A549 (cell line): ENCODE results near the gene LRRC70. TPM values are rescaled to one million over a fixed set of nuclear protein-coding genes. Genes with fewer than 3 reads are reported as not detected.

Experiments
- ATAC-seq, 2 experiments: fragments of 200-7000 bp in 1 of 2; fragments of >200 bp in 1 of 2; cut with Nextera tagmentation in 1 of 2; cut with Tn5 transposase in 1 of 2; 3 replicates each; pipeline versions ENCODE4 v1.8.0 to v1.9.1; 2018 to 2020; ENCODE audit warnings: mild to moderate bottlenecking in 1 of 2, moderate library complexity in 1 of 2
- CTCF ChIA-PET: fragments of 300-600 bp; sonication (Branson Sonifier 250); formaldehyde crosslinking; extraction: SDS; loops from one replicate; lab custom pipeline; 2021; ENCODE audit warnings: antibody characterized with exemption, inconsistent platforms; lab: Yijun Ruan, JAX
- POLR2A ChIA-PET: fragments of 350-600 bp; formaldehyde crosslinking; extraction: SDS; loops from one replicate; lab custom pipeline; 2021; ENCODE audit warnings: antibody characterized with exemption, inconsistent platforms; lab: Yijun Ruan, JAX
- DNase-seq, 2 experiments: peaks; one replicate each; pipeline versions ENCODE4 v3.0.0 to v3.0.0-alpha.2; 2011 to 2016; ENCODE audit warnings: low read depth in 1 of 2, low spot score in 1 of 2
- FAIRE-seq: peaks from 2 replicates; lab custom pipeline; 2011; peaks lifted over from hg19 to GRCh38; lab: Jason Lieb, UNC
- H3K27ac ChIP-seq, 2 experiments: fragments of >200 bp; sonication (Bioruptor Twin); formaldehyde crosslinking; 3 replicates each; pipeline ENCODE4 v1.5.1; 2016 to 2017
- H3K4me1 ChIP-seq: fragments of >200 bp; sonication (Bioruptor Twin); formaldehyde crosslinking; 3 replicates; pipeline ENCODE4 v1.6.1; 2016
- H3K4me2 ChIP-seq: fragments of >200 bp; sonication (Bioruptor Twin); formaldehyde crosslinking; 3 replicates; pipeline ENCODE4 v1.6.1; 2016
- H3K4me3 ChIP-seq: fragments of >200 bp; sonication (Bioruptor Twin); formaldehyde crosslinking; 3 replicates; pipeline ENCODE4 v1.5.1; 2016
- H3K9me3 ChIP-seq: fragments of >200 bp; sonication (Bioruptor Twin); formaldehyde crosslinking; 3 replicates; pipeline ENCODE4 v1.6.1; 2016
- BCL3 ChIP-seq: fragments of >200 bp; sonication (Bioruptor Twin); formaldehyde crosslinking; IDR thresholded peaks from 3 replicates; pipeline ENCODE4 v1.6.1; 2016
- BHLHE40 ChIP-seq: IDR thresholded peaks from 2 replicates; pipeline ENCODE4 v1.6.1; 2012; ENCODE audit warnings: low read depth, low read length, inconsistent platforms
- CBX2 ChIP-seq: fragments of 200-600 bp; sonication (generic); IDR thresholded peaks from 2 replicates; pipeline ENCODE4 v1.6.1; 2016; ENCODE audit warnings: low read depth, mild to moderate bottlenecking, borderline replicate concordance
- EHMT2 ChIP-seq: fragments of 200-600 bp; sonication (generic); IDR thresholded peaks from 2 replicates; pipeline ENCODE4 v1.6.1; 2016; ENCODE audit warnings: antibody characterized with exemption, low read depth, mild to moderate bottlenecking, moderate library complexity
- EP300 ChIP-seq, 2 experiments: fragments of >200 bp; sonication (Bioruptor Twin); formaldehyde crosslinking; IDR thresholded peaks; 2 replicates in 1 of 2; 3 replicates in 1 of 2; pipeline ENCODE4 v1.6.1; 2016 to 2017
- HDAC2 ChIP-seq: fragments of 200-600 bp; sonication (generic); IDR thresholded peaks from 2 replicates; pipeline ENCODE4 v1.6.1; 2016
- HOXA7 ChIP-seq: fragments of 250-450 bp; sonication (Bioruptor Pico); IDR thresholded peaks from 2 replicates; pipeline ENCODE4 v1.5.0; 2020; ENCODE audit warnings: mild to moderate bottlenecking, moderate library complexity
- JUN ChIP-seq, 2 experiments: fragments of >200 bp; sonication (Bioruptor Twin); formaldehyde crosslinking; IDR thresholded peaks; 2 replicates in 1 of 2; 3 replicates in 1 of 2; pipeline ENCODE4 v1.6.1; 2016 to 2017
- MAZ ChIP-seq: fragments of 150-350 bp; IDR thresholded peaks from 2 replicates; pipeline ENCODE4 v1.6.1; 2014; ENCODE audit warnings: antibody characterized with exemption, low read depth, low read length, borderline replicate concordance
- NFE2L2 ChIP-seq: fragments of 150-350 bp; conservative IDR thresholded peaks from 2 replicates; pipeline ENCODE4 v1.6.1; 2014; ENCODE audit warnings: low read length
- NR3C1 ChIP-seq: fragments of >200 bp; sonication (Bioruptor Twin); formaldehyde crosslinking; IDR thresholded peaks from 3 replicates; pipeline ENCODE4 v1.6.1; 2017
- PHF8 ChIP-seq: fragments of 200-600 bp; sonication (generic); IDR thresholded peaks from 2 replicates; pipeline ENCODE4 v1.6.1; 2016; ENCODE audit warnings: low read depth, mild to moderate bottlenecking, antibody characterized with exemption, moderate library complexity, borderline replicate concordance
- REST ChIP-seq: fragments of 200-600 bp; sonication (generic); IDR thresholded peaks from 2 replicates; pipeline ENCODE4 v1.6.1; 2016; ENCODE audit warnings: antibody characterized with exemption, mild to moderate bottlenecking, moderate library complexity
- RNF2 ChIP-seq: fragments of 200-600 bp; sonication (generic); IDR thresholded peaks from 2 replicates; pipeline ENCODE4 v1.6.1; 2016; ENCODE audit warnings: low read depth, mild to moderate bottlenecking, antibody characterized with exemption, moderate library complexity, borderline replicate concordance
- SMC3 ChIP-seq: fragments of >200 bp; sonication (Bioruptor Twin); formaldehyde crosslinking; IDR thresholded peaks from 3 replicates; pipeline ENCODE4 v1.6.1; 2018; ENCODE audit warnings: inconsistent platforms
- TFCP2L1 ChIP-seq: fragments of 250-450 bp; sonication (Bioruptor Pico); IDR thresholded peaks from 2 replicates; pipeline ENCODE4 v1.5.0; 2021; ENCODE audit warnings: mild to moderate bottlenecking
- TP53 ChIP-seq: fragments of 250-450 bp; sonication (Bioruptor Pico); IDR thresholded peaks from 2 replicates; pipeline ENCODE4 v1.5.0; 2021; ENCODE audit warnings: mild to moderate bottlenecking, moderate library complexity
- ZFP36 ChIP-seq: fragments of 450-650 bp; IDR thresholded peaks from 2 replicates; pipeline ENCODE4 v1.6.1; 2014; ENCODE audit warnings: borderline replicate concordance; ENCODE audit not compliant: partially characterized antibody
- ZSCAN20 ChIP-seq: fragments of 250-450 bp; sonication (Bioruptor Pico); IDR thresholded peaks from 2 replicates; pipeline ENCODE4 v1.8.0; 2022; ENCODE audit warnings: mild to moderate bottlenecking, moderate library complexity
- WGBS: methylation state at CpG from one replicate; pipeline ENCODE4 v1.1.6; 2017; ENCODE audit errors: missing lambda C conversion rate; 5-methylcytosine and 5-hydroxymethylcytosine counted together
- polyA plus RNA-seq, 4 experiments: library from polyadenylated mRNA; depleted of rRNA in 3 of 4; stranded (reverse); fragments of >200 nt; fragmentation: RNase III in 1 of 4; extraction: RNeasy Plus Mini Kit Qiagen cat#74134 plus additional on column Dnase treatment in 1 of 4; gene quantifications; 2 replicates in 3 of 4; 3 replicates in 1 of 4; pipeline ENCODE4 v1.2.3, GENCODE V29; 2011 to 2017
- TF ChIP-seq, protein P1 (sequence below): fragments of 250-450 bp; sonication (Bioruptor Pico); IDR thresholded peaks from 2 replicates; pipeline ENCODE4 v1.5.0; 2021; ENCODE audit warnings: mild to moderate bottlenecking, moderate library complexity, borderline replicate concordance
- TF ChIP-seq, protein P2 (sequence below): fragments of 450-650 bp; IDR thresholded peaks from 2 replicates; pipeline ENCODE4 v1.6.1; 2014; ENCODE audit warnings: antibody characterized with exemption
- TF ChIP-seq, protein P3 (sequence below): fragments of 250-450 bp; sonication (Bioruptor Pico); IDR thresholded peaks from 2 replicates; pipeline ENCODE4 v1.5.0; 2020; ENCODE audit warnings: low read depth, mild to moderate bottlenecking, moderate library complexity

Gene LRRC70
- polyA plus RNA-seq, 2 of the 4 experiments (the other 2 are of a cell fraction): 0.32 TPM; not detected in 1

- Histone ChIP-seq H3K4me3 (no peak overlapping the region), H3K27ac (no peak overlapping the region), H3K4me2 (no peak overlapping the region), H3K4me1 (peaks cover 11% of the 10 kb centered on the region; the same call in 2 of the 3 replicates), H3K9me3 (no peaks in the 10 kb centered on the region)
- 86% methylated on average over 2 of the region's 2 CpGs for WGBS
- ChIA-PET CTCF (interaction anchor here (1.1 to 1.6 kb wide), 2 partner anchors 9 to 12 kb away, joined by 3 read pairs; partner anchors contain the start of gene LRRC70), POLR2A (no interaction called here)
- TF ChIP-seq CBX2 (no peak), MAZ (no peak), NFE2L2 (no peak), HOXA7 (CRISPR knock-in tag) (no peak), EP300 (IDR thresholded peaks at IDR 0.05) (no peak), ZFP36 (no peak), ZSCAN20 (CRISPR knock-in tag) (no peak), TFCP2L1 (CRISPR knock-in tag) (no peak), NR3C1 (no peak), REST (no peak), RNF2 (no peak), TP53 (CRISPR knock-in tag) (no peak), JUN (IDR thresholded peaks at IDR 0.05) (no peak), BCL3 (no peak), BHLHE40 (no peak), EHMT2 (no peak), SMC3 (no peak)
- TF ChIP-seq, protein P1, sequence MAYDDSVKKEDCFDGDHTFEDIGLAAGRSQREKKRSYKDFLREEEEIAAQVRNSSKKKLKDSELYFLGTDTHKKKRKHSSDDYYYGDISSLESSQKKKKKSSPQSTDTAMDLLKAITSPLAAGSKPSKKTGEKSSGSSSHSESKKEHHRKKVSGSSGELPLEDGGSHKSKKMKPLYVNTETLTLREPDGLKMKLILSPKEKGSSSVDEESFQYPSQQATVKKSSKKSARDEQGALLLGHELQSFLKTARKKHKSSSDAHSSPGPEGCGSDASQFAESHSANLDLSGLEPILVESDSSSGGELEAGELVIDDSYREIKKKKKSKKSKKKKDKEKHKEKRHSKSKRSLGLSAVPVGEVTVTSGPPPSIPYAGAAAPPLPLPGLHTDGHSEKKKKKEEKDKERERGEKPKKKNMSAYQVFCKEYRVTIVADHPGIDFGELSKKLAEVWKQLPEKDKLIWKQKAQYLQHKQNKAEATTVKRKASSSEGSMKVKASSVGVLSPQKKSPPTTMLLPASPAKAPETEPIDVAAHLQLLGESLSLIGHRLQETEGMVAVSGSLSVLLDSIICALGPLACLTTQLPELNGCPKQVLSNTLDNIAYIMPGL: no peak
- TF ChIP-seq, protein P2, sequence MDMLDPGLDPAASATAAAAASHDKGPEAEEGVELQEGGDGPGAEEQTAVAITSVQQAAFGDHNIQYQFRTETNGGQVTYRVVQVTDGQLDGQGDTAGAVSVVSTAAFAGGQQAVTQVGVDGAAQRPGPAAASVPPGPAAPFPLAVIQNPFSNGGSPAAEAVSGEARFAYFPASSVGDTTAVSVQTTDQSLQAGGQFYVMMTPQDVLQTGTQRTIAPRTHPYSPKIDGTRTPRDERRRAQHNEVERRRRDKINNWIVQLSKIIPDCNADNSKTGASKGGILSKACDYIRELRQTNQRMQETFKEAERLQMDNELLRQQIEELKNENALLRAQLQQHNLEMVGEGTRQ: no peak
- no peak for DNase-seq
- ATAC-seq: no peak
- no peak for FAIRE-seq
These were observed 11.8 kb downstream of the LRRC70 start for GRCh38 chr5:62590387-62590786.

GRCh38 chr5:62592558-62592957 lies 13.9 kb downstream of the LRRC70 start:
- no peak overlapping the region for H3K27ac ChIP-seq
- H3K4me1 ChIP-seq: peaks cover 10% of the 10 kb centered on the region; the same call in 2 of the 3 replicates
- no peak overlapping the region for H3K4me2 ChIP-seq
- WGBS: 87% methylated on average over 8 of the region's 8 CpGs
- H3K4me3 ChIP-seq: no peak overlapping the region
- DNase-seq (no peak), FAIRE-seq (no peak), ATAC-seq (no peak)
- ChIA-PET CTCF (no interaction called here), POLR2A (no interaction called here)
- H3K9me3 ChIP-seq: no peaks in the 10 kb centered on the region
- no peak for TF ChIP-seq HDAC2
- TF ChIP-seq ZSCAN20 (CRISPR knock-in tag): no peak
- no peak for TF ChIP-seq TP53 (CRISPR knock-in tag)
- TF ChIP-seq, protein P1: no peak
- no peak for TF ChIP-seq PHF8
- TF ChIP-seq, protein P3, sequence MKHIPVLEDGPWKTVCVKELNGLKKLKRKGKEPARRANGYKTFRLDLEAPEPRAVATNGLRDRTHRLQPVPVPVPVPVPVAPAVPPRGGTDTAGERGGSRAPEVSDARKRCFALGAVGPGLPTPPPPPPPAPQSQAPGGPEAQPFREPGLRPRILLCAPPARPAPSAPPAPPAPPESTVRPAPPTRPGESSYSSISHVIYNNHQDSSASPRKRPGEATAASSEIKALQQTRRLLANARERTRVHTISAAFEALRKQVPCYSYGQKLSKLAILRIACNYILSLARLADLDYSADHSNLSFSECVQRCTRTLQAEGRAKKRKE (CRISPR knock-in tag): no peak
